Uterus (tissue), 4 donors: ENCODE measurements around the gene MEX3C. TPM values are rescaled to one million over a fixed set of nuclear protein-coding genes. Genes with fewer than 3 reads are reported as not detected.

Experiments used
- DNase-seq, 2 donors: peaks; one replicate each; pipeline ENCODE4 v3.0.0-alpha.2; 2019 to 2020
- H3K27ac ChIP-seq, 2 donors: fragments of 200-600 bp; sonication (generic); 1 replicate in 1 of 2; 2 replicates in 1 of 2; pipeline ENCODE4 v1.5.1; 2016 to 2018
- H3K27me3 ChIP-seq, 2 donors: fragments of 200-600 bp; sonication (generic); one replicate each; pipeline ENCODE4 v1.5.1; 2018 to 2019; ENCODE audit warnings: control low read depth in 1 of 2
- H3K36me3 ChIP-seq, 2 donors: fragments of 200-600 bp; sonication (generic); one replicate each; pipeline ENCODE4 v1.5.1; 2019; ENCODE audit warnings: control low read depth in 1 of 2
- H3K4me1 ChIP-seq, 2 donors: fragments of 200-600 bp; sonication (generic); one replicate each; pipeline ENCODE4 v1.5.1; 2018 to 2019; ENCODE audit warnings: control low read depth in 1 of 2
- H3K4me3 ChIP-seq, 2 donors: fragments of 200-600 bp; sonication (generic); 1 replicate in 1 of 2; 2 replicates in 1 of 2; pipeline ENCODE4 v1.5.1; 2018 to 2019; ENCODE audit warnings: mild to moderate bottlenecking in 1 of 2
- H3K9me3 ChIP-seq, 2 donors: fragments of 200-600 bp; sonication (generic); one replicate each; pipeline ENCODE4 v1.5.1; 2019; ENCODE audit warnings: control low read depth in 1 of 2
- CTCF ChIP-seq, 4 experiments: fragments of 200-600 bp in 2 of 4; fragments of 450-650 bp in 2 of 4; sonication (generic) in 2 of 4; IDR thresholded peaks; one replicate each; pipeline ENCODE4 v1.5.1; 2016 to 2019; ENCODE audit warnings: antibody characterized with exemption in 4 of 4, mild to moderate bottlenecking in 2 of 4, moderate library complexity in 1 of 4
- POLR2A ChIP-seq, 2 donors: fragments of 450-650 bp; IDR thresholded peaks; one replicate each; pipeline ENCODE4 v1.6.1; 2016; ENCODE audit warnings: antibody characterized with exemption in 2 of 2, mild to moderate bottlenecking in 1 of 2, moderate library complexity in 1 of 2
- intact Hi-C: fragments of 100-400 bp; cut with DNase I; formaldehyde crosslinking; loops from one replicate; pipeline ENCODE4 v1.15.1; 2023; ENCODE audit warnings: low total_unique reads
- total RNA-seq, 4 donors: library from RNA; depleted of rRNA in 3 of 4; stranded (reverse); fragments of >200 nt in 3 of 4; gene quantifications; one replicate each; pipeline versions ENCODE4 v1.1.0 to v1.2.4, GENCODE V29; 2014 to 2023
- donor health status: DM: yes; HTN: yes; CAD: no.

The MEX3C gene
- total RNA-seq, 4 donors from 2014 or later: 20.7 to 69.4 (median 40.7) TPM

- Histone ChIP-seq H3K27me3 (no peaks in the 10 kb centered on the region), H3K9me3 (no peaks in the 10 kb centered on the region), H3K4me1 (no peaks in the 10 kb centered on the region), H3K36me3 (no peaks in the 10 kb centered on the region), H3K27ac (no peak overlapping the region), H3K4me3 (no peak overlapping the region)
- TF ChIP-seq CTCF (IDR thresholded peaks at IDR 0.05) (no peak), POLR2A (IDR thresholded peaks at IDR 0.05) (no peak)
- intact Hi-C loops: no loop called here
- DNase-seq: no peak
Measured at GRCh38 chr18:51164761-51165281, 32.7 kb downstream of the MEX3C start.

- TF ChIP-seq POLR2A (IDR thresholded peaks at IDR 0.05): no peak
- TF ChIP-seq CTCF (IDR thresholded peaks at IDR 0.05): no peak
- intact Hi-C loops: no loop called here
- Histone ChIP-seq H3K27me3 (no peaks in the 10 kb centered on the region), H3K4me3 (no peak overlapping the region), H3K9me3 (no peaks in the 10 kb centered on the region), H3K36me3 (no peaks in the 10 kb centered on the region), H3K4me1 (no peaks in the 10 kb centered on the region), H3K27ac (no peak overlapping the region)
- no peak for DNase-seq
Measured at GRCh38 chr18:51164342-51164741, 33.1 kb downstream of the MEX3C start.

GRCh38 chr18:51163543-51163942 lies 33.9 kb downstream of the MEX3C start:
- intact Hi-C loops: no loop called here
- no peaks in the 10 kb centered on the region for H3K4me1 ChIP-seq
- H3K9me3 ChIP-seq: no peaks in the 10 kb centered on the region
- H3K36me3 ChIP-seq: no peaks in the 10 kb centered on the region
- DNase-seq: no peak
- TF ChIP-seq CTCF (IDR thresholded peaks at IDR 0.05): no peak
- no peak for TF ChIP-seq POLR2A (IDR thresholded peaks at IDR 0.05)
- no peaks in the 10 kb centered on the region for H3K27me3 ChIP-seq
- H3K27ac ChIP-seq: no peak overlapping the region
- no peak overlapping the region for H3K4me3 ChIP-seq

GRCh38 chr18:51162617-51163016 lies 34.9 kb downstream of the MEX3C start:
- Histone ChIP-seq H3K4me1 (no peaks in the 10 kb centered on the region), H3K27me3 (no peaks in the 10 kb centered on the region), H3K36me3 (no peaks in the 10 kb centered on the region), H3K4me3 (no peak overlapping the region), H3K27ac (no peak overlapping the region), H3K9me3 (no peaks in the 10 kb centered on the region)
- no peak for DNase-seq
- intact Hi-C loops: no loop called here
- TF ChIP-seq CTCF (IDR thresholded peaks at IDR 0.05) (no peak), POLR2A (IDR thresholded peaks at IDR 0.05) (no peak)

- H3K4me1 ChIP-seq: no peaks in the 10 kb centered on the region
- no peaks in the 10 kb centered on the region for H3K9me3 ChIP-seq
- H3K4me3 ChIP-seq: no peak overlapping the region
- H3K27ac ChIP-seq: no peak overlapping the region
- DNase-seq: no peak
- H3K36me3 ChIP-seq: no peaks in the 10 kb centered on the region
- intact Hi-C loops: no loop called here
- TF ChIP-seq POLR2A (IDR thresholded peaks at IDR 0.05): no peak
- no peak for TF ChIP-seq CTCF (IDR thresholded peaks at IDR 0.05)
- H3K27me3 ChIP-seq: no peaks in the 10 kb centered on the region
Measured at GRCh38 chr18:51160646-51161045, 36.8 kb downstream of the MEX3C start.
